HG02610 (cell line): Measurements from ENCODE around the gene SELENOO.

Source experiments
- ATAC-seq: cut with Tn5 transposase; IDR thresholded peaks from one replicate; pipeline ENCODE4 v1.9.1; 2021; ENCODE audit warnings: mild to moderate bottlenecking, moderate library complexity; ENCODE audit not compliant: unreplicated experiment

Gene SELENOO

GRCh38 chr22:50232481-50233151 lies 31.8 kb downstream of the SELENOO start:
- ATAC-seq = no peak

- ATAC-seq = no peak
Observed at GRCh38 chr22:50233223-50233622, 32.4 kb downstream of the SELENOO start.

- no peak for ATAC-seq
Observed at GRCh38 chr22:50236731-50237409, 36.1 kb downstream of the SELENOO start.

- ATAC-seq = no peak
Observed at GRCh38 chr22:50238755-50239154, 37.9 kb downstream of the SELENOO start.

- ATAC-seq = no peak
Observed at GRCh38 chr22:50242406-50242949, 41.7 kb downstream of the SELENOO start.

- ATAC-seq = no peak
Observed at GRCh38 chr22:50243685-50244419, 43.0 kb downstream of the SELENOO start.

- peak; percentile 48 for ATAC-seq
Observed at GRCh38 chr22:50244420-50245213, 43.8 kb downstream of the SELENOO start, which contains the start of gene TUBGCP6. Gene TUBGCP6 (minus strand): TSS chr22:50245023. CDS start chr22:50244459, 564 bp downstream.

- ATAC-seq = no peak
Observed at GRCh38 chr22:50245214-50246072, 44.6 kb downstream of the SELENOO start.

GRCh38 chr22:50246242-50247175 lies 45.7 kb downstream of the SELENOO start:
- ATAC-seq = no peak

- ATAC-seq = no peak
Observed at GRCh38 chr22:50247748-50248147, 46.9 kb downstream of the SELENOO start.

GRCh38 chr22:50248196-50249081 lies 47.6 kb downstream of the SELENOO start:
- ATAC-seq = no peak

- ATAC-seq = no peak
Observed at GRCh38 chr22:50249341-50250248, 48.8 kb downstream of the SELENOO start.

- ATAC-seq = no peak
Observed at GRCh38 chr22:50250249-50250554, 49.4 kb downstream of the SELENOO start.

GRCh38 chr22:50250555-50251476 lies 50.0 kb downstream of the SELENOO start, which contains the start of gene HDAC10:
Gene HDAC10 (minus strand): TSS chr22:50251265. CDS start chr22:50251032, 233 bp downstream.
- ATAC-seq = peak; percentile 54

GRCh38 chr22:50251477-50252081 lies 50.8 kb downstream of the SELENOO start:
- ATAC-seq = no peak
